Sigmoid colon (tissue), 7 donors: Measurements from ENCODE around the gene WSCD1. TPM values are rescaled to one million over a fixed set of nuclear protein-coding genes. Genes with fewer than 3 reads are reported as not detected.

Experiments
- DNase-seq: peaks from one replicate; pipeline ENCODE4 v3.0.0-alpha.2; 2019
- H3K27ac ChIP-seq, 4 donors: fragments of 200-600 bp; sonication (generic); one replicate each; pipeline ENCODE4 v1.5.1; 2016 to 2019; ENCODE audit warnings: mild to moderate bottlenecking in 1 of 4
- H3K27me3 ChIP-seq, 3 donors: fragments of 200-600 bp; sonication (generic); one replicate each; pipeline ENCODE4 v1.5.1; 2019; ENCODE audit warnings: mild to moderate bottlenecking in 1 of 3
- H3K36me3 ChIP-seq, 4 donors: fragments of 200-600 bp; sonication (generic); one replicate each; pipeline ENCODE4 v1.5.1; 2016 to 2019
- H3K4me1 ChIP-seq, 4 donors: fragments of 200-600 bp; sonication (generic); one replicate each; pipeline ENCODE4 v1.5.1; 2017 to 2019
- H3K4me3 ChIP-seq, 4 donors: fragments of 200-600 bp; sonication (generic); one replicate each; pipeline ENCODE4 v1.5.1; 2017 to 2019; ENCODE audit warnings: mild to moderate bottlenecking in 2 of 4, moderate library complexity in 1 of 4
- H3K9me3 ChIP-seq, 4 donors: fragments of 200-600 bp in 3 of 4; sonication (generic) in 3 of 4; one replicate each; pipeline versions ENCODE4 v1.5.1 to v1.6.1; 2013 to 2019
- CTCF ChIP-seq, 4 experiments: fragments of 450-650 bp in 3 of 4; fragments of 200-600 bp in 1 of 4; IDR thresholded peaks; one replicate each; pipeline ENCODE4 v1.5.1; 2016 to 2019; ENCODE audit warnings: antibody characterized with exemption in 4 of 4, mild to moderate bottlenecking in 3 of 4, moderate library complexity in 2 of 4
- EP300 ChIP-seq, 4 donors: sonication (generic); formaldehyde crosslinking; IDR thresholded peaks; one replicate each; pipeline ENCODE4 v1.6.1; 2017; ENCODE audit warnings: antibody characterized with exemption in 4 of 4
- POLR2A ChIP-seq, 2 donors: fragments of 450-650 bp; IDR thresholded peaks; one replicate each; pipeline ENCODE4 v1.6.1; 2016; ENCODE audit warnings: antibody characterized with exemption in 2 of 2, mild to moderate bottlenecking in 2 of 2, moderate library complexity in 2 of 2
- POLR2AphosphoS5 ChIP-seq, 4 donors: sonication (generic); formaldehyde crosslinking; IDR thresholded peaks; one replicate each; pipeline ENCODE4 v1.6.1; 2017; ENCODE audit warnings: antibody characterized with exemption in 4 of 4
- WGBS, 2 donors: extraction: QIAGEN DNeasy Blood & Tissue Kit; methylation state at CpG; one replicate each; pipeline ENCODE4 v1.1.7; 2013; 5-methylcytosine and 5-hydroxymethylcytosine counted together
- intact Hi-C: fragments of 100-400 bp; cut with DNase I; formaldehyde crosslinking; loops from one replicate; pipeline ENCODE4 v1.15.1; 2023
- polyA plus RNA-seq, 3 donors: library from polyadenylated mRNA; stranded (reverse); fragments of 200-250 nt; gene quantifications; one replicate each; pipeline ENCODE4 v1.2.3, GENCODE V29; 2013
- total RNA-seq, 4 donors: library from RNA; depleted of rRNA; stranded (reverse); fragments of >200 nt; gene quantifications; one replicate each; pipeline ENCODE4 v1.1.0, GENCODE V29; 2016
- donor health status: healthy with polysubstance abuse.
- donor health status: Bipolar disorder and iron deficiency.
- donor health status: healthy.

The WSCD1 gene
- total and polyA plus RNA-seq, 7 donors, result 1.6 to 9.6 (median 3.8) TPM

- H3K4me3 ChIP-seq, result no peak overlapping the region
- no peak overlapping the region for H3K27ac ChIP-seq
- no peaks in the 10 kb centered on the region for H3K36me3 ChIP-seq
- no peaks in the 10 kb centered on the region for H3K9me3 ChIP-seq
- H3K27me3 ChIP-seq, result no peaks in the 10 kb centered on the region
- H3K4me1 ChIP-seq, result no peaks in the 10 kb centered on the region
- intact Hi-C loops, result no loop called here
- DNase-seq, result no peak
- WGBS, 2 donors, result 71 to 85% methylated on average over 4 of the region's 4 CpGs
- no peak for TF ChIP-seq POLR2AphosphoS5 (IDR thresholded peaks at IDR 0.05)
- TF ChIP-seq CTCF (IDR thresholded peaks at IDR 0.05), result no peak
- no peak for TF ChIP-seq POLR2A (IDR thresholded peaks at IDR 0.05)
Measured at GRCh38 chr17:6145946-6146345, 75.8 kb downstream of the WSCD1 start.

GRCh38 chr17:6147042-6147441 lies 76.9 kb downstream of the WSCD1 start:
- Histone ChIP-seq H3K4me1 (no peaks in the 10 kb centered on the region), H3K27ac (no peak overlapping the region), H3K27me3 (no peaks in the 10 kb centered on the region), H3K4me3 (no peak overlapping the region), H3K9me3 (no peaks in the 10 kb centered on the region), H3K36me3 (no peaks in the 10 kb centered on the region)
- no peak for DNase-seq
- 60 to 63% methylated on average over 7 of the region's 7 CpGs for WGBS, 2 donors
- intact Hi-C loops, result no loop called here
- TF ChIP-seq CTCF (IDR thresholded peaks at IDR 0.05), result no peak
- TF ChIP-seq EP300 (IDR thresholded peaks at IDR 0.05), result no peak
- TF ChIP-seq POLR2A (IDR thresholded peaks at IDR 0.05), result no peak
- TF ChIP-seq POLR2AphosphoS5 (IDR thresholded peaks at IDR 0.05), result no peak

GRCh38 chr17:6153375-6153774 lies 83.2 kb downstream of the WSCD1 start:
- no peak for TF ChIP-seq POLR2AphosphoS5 (IDR thresholded peaks at IDR 0.05)
- no peak for TF ChIP-seq POLR2A (IDR thresholded peaks at IDR 0.05)
- no peak for TF ChIP-seq CTCF (IDR thresholded peaks at IDR 0.05)
- 63 to 76% methylated on average over 6 of the region's 6 CpGs for WGBS, 2 donors

GRCh38 chr17:6157716-6158115 lies 87.5 kb downstream of the WSCD1 start:
- H3K9me3 ChIP-seq, result no peaks in the 10 kb centered on the region
- 74 to 84% methylated on average over 4 of the region's 4 CpGs for WGBS, 2 donors
- no peak for DNase-seq
- no peaks in the 10 kb centered on the region for H3K27me3 ChIP-seq
- H3K36me3 ChIP-seq, result no peaks in the 10 kb centered on the region
- no peak overlapping the region for H3K27ac ChIP-seq
- no peaks in the 10 kb centered on the region for H3K4me1 ChIP-seq
- intact Hi-C loops, result no loop called here
- H3K4me3 ChIP-seq, result no peak overlapping the region
- TF ChIP-seq CTCF (IDR thresholded peaks at IDR 0.05) (no peak), POLR2AphosphoS5 (IDR thresholded peaks at IDR 0.05) (no peak)

More at GRCh38 chr17:6153375-6153774, 83.2 kb downstream of the WSCD1 start:
- H3K4me1 ChIP-seq, result no peaks in the 10 kb centered on the region
- no peak overlapping the region for H3K27ac ChIP-seq
- no peaks in the 10 kb centered on the region for H3K27me3 ChIP-seq
- H3K4me3 ChIP-seq, result no peak overlapping the region
- intact Hi-C loops, result no loop called here
- no peaks in the 10 kb centered on the region for H3K9me3 ChIP-seq
- no peak for DNase-seq
- no peaks in the 10 kb centered on the region for H3K36me3 ChIP-seq

GRCh38 chr17:6159541-6160231 lies 89.5 kb downstream of the WSCD1 start:
- H3K36me3 ChIP-seq, result no peaks in the 10 kb centered on the region
- TF ChIP-seq CTCF (IDR thresholded peaks at IDR 0.05) (no peak), POLR2AphosphoS5 (IDR thresholded peaks at IDR 0.05) (no peak), POLR2A (IDR thresholded peaks at IDR 0.05) (no peak), EP300 (IDR thresholded peaks at IDR 0.05) (no peak)
- 70 to 71% methylated on average over 15 of the region's 15 CpGs for WGBS, 2 donors
- H3K27ac ChIP-seq, result no peak overlapping the region
- no peaks in the 10 kb centered on the region for H3K4me1 ChIP-seq
- H3K4me3 ChIP-seq, result no peak overlapping the region
- H3K9me3 ChIP-seq, result no peaks in the 10 kb centered on the region
- no peaks in the 10 kb centered on the region for H3K27me3 ChIP-seq
- no peak for DNase-seq
- intact Hi-C loops, result no loop called here
